SU-DHL-6 (cell line): Measurements from ENCODE around the gene CLASP1.
"Not testable (repeated sequence)": the region's sequence is repeated elsewhere in the genome, so short reads cannot be mapped to it uniquely, and the experiment has no call there.

Experiments
- H2AFZ ChIP-seq: fragments of 200-600 bp; sonication (generic); 2 replicates; pipeline ENCODE4 v1.6.1; 2014; ENCODE audit warnings: low read depth, mild to moderate bottlenecking, moderate library complexity, mixed read lengths, antibody characterized with exemption, low read length; ENCODE audit not compliant: severe bottlenecking
- H3F3A ChIP-seq: fragments of 200-600 bp; shearing (Covaris generic); 2 replicates; pipeline ENCODE4 v1.6.0; 2016; ENCODE audit warnings: antibody characterized with exemption, mild to moderate bottlenecking; ENCODE audit not compliant: insufficient read depth
- H3K27ac ChIP-seq: fragments of 200-600 bp; sonication (generic); 2 replicates; pipeline ENCODE4 v1.5.1; 2016; ENCODE audit warnings: low read depth, mild to moderate bottlenecking, low read length, moderate library complexity, mixed read lengths
- H3K27me3 ChIP-seq: fragments of 200-600 bp; sonication (generic), shearing (Covaris generic); 2 replicates; pipeline ENCODE4 v1.6.0; 2014; ENCODE audit warnings: mild to moderate bottlenecking, low read length
- H3K36me3 ChIP-seq: fragments of 200-600 bp; sonication (generic); 2 replicates; pipeline ENCODE4 v1.6.1; 2014; ENCODE audit warnings: mild to moderate bottlenecking, low read length, mixed read lengths
- H3K4me2 ChIP-seq: fragments of 300-600, 200-600 bp; shearing (Covaris generic), sonication (generic); 2 replicates; pipeline ENCODE4 v1.6.0; 2014; ENCODE audit warnings: low read length, low read depth, mild to moderate bottlenecking; ENCODE audit not compliant: poor library complexity, severe bottlenecking
- H3K4me3 ChIP-seq: fragments of 200-600 bp; sonication (generic); 2 replicates; pipeline ENCODE4 v1.5.1; 2014; ENCODE audit warnings: antibody characterized with exemption, low read length, mild to moderate bottlenecking, mixed read lengths; ENCODE audit not compliant: insufficient read depth, poor library complexity, severe bottlenecking
- H3K79me2 ChIP-seq: fragments of 200-600 bp; sonication (generic); 2 replicates; pipeline ENCODE4 v1.6.1; 2014; ENCODE audit warnings: mild to moderate bottlenecking, low read length, moderate library complexity; ENCODE audit not compliant: insufficient read depth
- H3K9ac ChIP-seq: fragments of 200-600 bp; sonication (generic); 2 replicates; pipeline ENCODE4 v1.7.0; 2014; ENCODE audit warnings: mild to moderate bottlenecking, low read length
- H3K9me2 ChIP-seq: fragments of 200-600 bp; sonication (generic); replicated peaks from 2 replicates; pipeline ENCODE4 v1.6.1; 2014; ENCODE audit warnings: low read length; ENCODE audit not compliant: insufficient read depth
- H3K9me3 ChIP-seq: fragments of 200-600 bp; sonication (generic); 2 replicates; pipeline ENCODE4 v1.6.1; 2014; ENCODE audit warnings: low read length, mixed read lengths; ENCODE audit not compliant: insufficient read depth
- H4K20me1 ChIP-seq: fragments of 200-600 bp; sonication (generic); 2 replicates; pipeline ENCODE4 v1.6.1; 2014; ENCODE audit warnings: low read depth, mild to moderate bottlenecking, antibody characterized with exemption, low read length, moderate library complexity, mixed read lengths
- EZH2phosphoT487 ChIP-seq: fragments of 200-600 bp; sonication (generic), shearing (Covaris generic); conservative IDR thresholded peaks from 2 replicates; pipeline ENCODE4 v1.6.1; 2018; ENCODE audit warnings: mild to moderate bottlenecking, antibody characterized with exemption, low read length, moderate library complexity, mixed read lengths
- TF ChIP-seq, protein P1 (sequence below): fragments of 200-600 bp; sonication (generic); IDR thresholded peaks from one replicate; pipeline ENCODE4 v1.5.1; 2017; ENCODE audit warnings: antibody characterized with exemption, mild to moderate bottlenecking, low read length, moderate library complexity; ENCODE audit not compliant: insufficient read depth, poor library complexity, severe bottlenecking

CLASP1 gene

GRCh38 chr2:121375621-121376159, 273.6 kb downstream of the CLASP1 start:
- TF ChIP-seq EZH2phosphoT487 = no peak
- TF ChIP-seq, protein P1, sequence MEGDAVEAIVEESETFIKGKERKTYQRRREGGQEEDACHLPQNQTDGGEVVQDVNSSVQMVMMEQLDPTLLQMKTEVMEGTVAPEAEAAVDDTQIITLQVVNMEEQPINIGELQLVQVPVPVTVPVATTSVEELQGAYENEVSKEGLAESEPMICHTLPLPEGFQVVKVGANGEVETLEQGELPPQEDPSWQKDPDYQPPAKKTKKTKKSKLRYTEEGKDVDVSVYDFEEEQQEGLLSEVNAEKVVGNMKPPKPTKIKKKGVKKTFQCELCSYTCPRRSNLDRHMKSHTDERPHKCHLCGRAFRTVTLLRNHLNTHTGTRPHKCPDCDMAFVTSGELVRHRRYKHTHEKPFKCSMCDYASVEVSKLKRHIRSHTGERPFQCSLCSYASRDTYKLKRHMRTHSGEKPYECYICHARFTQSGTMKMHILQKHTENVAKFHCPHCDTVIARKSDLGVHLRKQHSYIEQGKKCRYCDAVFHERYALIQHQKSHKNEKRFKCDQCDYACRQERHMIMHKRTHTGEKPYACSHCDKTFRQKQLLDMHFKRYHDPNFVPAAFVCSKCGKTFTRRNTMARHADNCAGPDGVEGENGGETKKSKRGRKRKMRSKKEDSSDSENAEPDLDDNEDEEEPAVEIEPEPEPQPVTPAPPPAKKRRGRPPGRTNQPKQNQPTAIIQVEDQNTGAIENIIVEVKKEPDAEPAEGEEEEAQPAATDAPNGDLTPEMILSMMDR = no peak
- Histone ChIP-seq H4K20me1 (no peaks in the 10 kb centered on the region), H3K79me2 (no peaks in the 10 kb centered on the region), H3K27me3 (no peaks in the 10 kb centered on the region), H3K27ac (no peak overlapping the region), H3K9me3 (no peaks in the 10 kb centered on the region), H3K4me3 (no peak overlapping the region), H3K4me2 (no peak overlapping the region), H3K36me3 (peaks cover 22% of the 10 kb centered on the region; the same call in 1 of the 2 replicates), H3K9me2 (no peaks in the 10 kb centered on the region), H2AFZ (no peak overlapping the region), H3K9ac (no peak overlapping the region), H3F3A (no peaks in the 10 kb centered on the region)

- peaks cover 22% of the 10 kb centered on the region; the same call in 1 of the 2 replicates for H3K36me3 ChIP-seq
- H2AFZ ChIP-seq, H3K4me2 ChIP-seq, H3K27me3 ChIP-seq, H3K9me2 ChIP-seq, H3F3A ChIP-seq, H3K27ac ChIP-seq, H3K79me2 ChIP-seq, H3K9ac ChIP-seq, H3K4me3 ChIP-seq, H3K9me3 ChIP-seq, H4K20me1 ChIP-seq: not testable (repeated sequence)
Observed at GRCh38 chr2:121374412-121375075, 274.7 kb downstream of the CLASP1 start.

DNA sequence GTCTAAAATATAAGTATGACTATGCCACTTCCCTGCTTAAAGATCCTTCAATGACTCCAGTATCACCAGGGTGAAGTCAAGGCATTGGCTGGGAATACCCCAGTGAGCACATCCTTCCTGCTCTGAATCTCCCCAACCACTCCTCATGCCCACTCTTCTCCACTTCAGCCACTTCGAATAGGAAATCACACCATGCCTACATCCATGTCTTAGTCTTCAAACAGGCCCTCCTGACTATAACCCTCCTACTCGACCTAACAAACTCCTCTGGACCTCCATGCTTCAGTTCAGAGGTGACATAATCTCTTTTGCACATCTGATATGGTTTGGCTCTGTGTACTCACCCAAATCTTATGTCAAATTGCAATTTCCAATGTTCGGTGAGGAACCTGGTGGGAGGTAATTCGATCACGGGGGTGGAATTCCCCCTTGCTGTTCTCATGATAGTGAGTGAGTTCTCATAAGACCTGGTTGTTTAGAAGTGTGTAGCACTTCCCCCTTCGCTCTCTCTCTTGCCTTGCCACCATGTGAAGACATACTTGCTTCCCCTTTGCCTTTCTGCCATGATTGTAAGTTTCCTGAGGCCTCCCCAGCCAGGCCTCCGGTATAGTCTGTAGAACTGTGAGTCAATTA, 276.4 kb downstream of the CLASP1 start:
- Histone ChIP-seq H3K9me3 (no peaks in the 10 kb centered on the region), H4K20me1 (no peaks in the 10 kb centered on the region), H3F3A (no peaks in the 10 kb centered on the region), H3K9me2 (no peaks in the 10 kb centered on the region), H3K79me2 (no peaks in the 10 kb centered on the region), H3K27ac (no peak overlapping the region), H3K4me2 (no peak overlapping the region), H3K9ac (no peak overlapping the region), H3K4me3 (no peak overlapping the region), H3K36me3 (peaks cover 22% of the 10 kb centered on the region; the same call in 1 of the 2 replicates), H3K27me3 (no peaks in the 10 kb centered on the region), H2AFZ (no peak overlapping the region)
- TF ChIP-seq, protein P1 = no peak
- TF ChIP-seq EZH2phosphoT487 = no peak

DNA sequence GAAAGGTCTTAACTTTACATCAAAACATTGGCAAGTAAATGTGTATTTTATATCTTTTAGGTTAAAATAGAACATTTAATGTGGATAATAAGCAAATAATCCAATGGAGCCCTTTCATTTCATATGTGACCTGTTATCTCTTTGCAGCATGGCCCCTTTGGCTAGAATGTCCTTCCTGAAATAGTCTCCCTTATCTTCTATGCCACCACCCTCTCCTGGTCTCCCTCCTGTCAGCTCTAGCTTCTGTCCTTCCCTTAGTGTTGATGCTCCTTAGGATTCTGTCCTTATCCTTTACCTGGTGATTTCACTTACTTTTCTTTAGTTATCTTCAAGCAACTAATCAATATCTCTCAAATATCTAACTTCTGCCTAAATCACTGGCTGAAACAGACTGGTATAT, 277.2 kb downstream of the CLASP1 start:
- Histone ChIP-seq H3K36me3 (peaks cover 14% of the 10 kb centered on the region; the same call in 1 of the 2 replicates), H3K79me2 (no peaks in the 10 kb centered on the region), H3K27me3 (no peaks in the 10 kb centered on the region), H4K20me1 (no peaks in the 10 kb centered on the region), H3K9ac (no peak overlapping the region), H3K9me2 (no peaks in the 10 kb centered on the region), H3F3A (no peaks in the 10 kb centered on the region), H3K9me3 (no peaks in the 10 kb centered on the region), H3K4me3 (no peak overlapping the region), H2AFZ (no peak overlapping the region), H3K4me2 (no peak overlapping the region), H3K27ac (no peak overlapping the region)
- TF ChIP-seq, protein P1 = no peak
- TF ChIP-seq EZH2phosphoT487 = no peak
